PC-3 (cell line): ENCODE data around the gene TANGO2.

Experiments used
- EZH2 ChIP-seq: fragments of 300-600 bp; sonication (generic); IDR thresholded peaks from one replicate; pipeline ENCODE4 v1.6.1; 2017; ENCODE audit warnings: antibody characterized with exemption, mild to moderate bottlenecking, low read length; ENCODE audit not compliant: unreplicated experiment
- EZH2phosphoT487 ChIP-seq: fragments of 300-600 bp; sonication (generic); IDR thresholded peaks from 2 replicates; pipeline ENCODE4 v1.6.1; 2018; ENCODE audit warnings: mild to moderate bottlenecking, antibody characterized with exemption, low read length, borderline replicate concordance
- TF ChIP-seq, protein P1 (sequence below): fragments of 300-600 bp; sonication (generic); conservative IDR thresholded peaks from 2 replicates; pipeline ENCODE4 v1.5.1; 2017; ENCODE audit warnings: antibody characterized with exemption, low read depth, mild to moderate bottlenecking, low read length

DNA sequence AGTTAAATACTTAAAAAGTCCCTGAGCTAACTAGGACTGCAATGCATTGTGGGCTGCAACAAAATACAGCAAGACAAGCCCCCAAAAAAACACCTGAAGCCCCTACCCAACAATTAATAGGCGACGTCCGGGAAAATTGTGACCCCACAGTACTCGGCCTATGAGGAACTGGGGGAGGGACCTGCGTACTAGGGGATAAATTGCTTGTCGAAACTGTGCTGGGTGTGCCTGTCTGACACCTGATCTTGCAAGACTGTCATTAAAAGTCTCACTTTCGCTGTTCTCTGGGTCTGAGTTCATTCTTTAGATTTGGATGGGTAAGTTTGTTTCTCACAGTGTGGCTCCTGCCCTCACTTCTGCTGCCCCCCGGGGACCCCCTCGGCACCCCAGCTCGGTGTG lies 15.2 kb downstream of the TANGO2 start:
- TF ChIP-seq EZH2phosphoT487, result no peak
- TF ChIP-seq EZH2, result no peak
- TF ChIP-seq, protein P1, sequence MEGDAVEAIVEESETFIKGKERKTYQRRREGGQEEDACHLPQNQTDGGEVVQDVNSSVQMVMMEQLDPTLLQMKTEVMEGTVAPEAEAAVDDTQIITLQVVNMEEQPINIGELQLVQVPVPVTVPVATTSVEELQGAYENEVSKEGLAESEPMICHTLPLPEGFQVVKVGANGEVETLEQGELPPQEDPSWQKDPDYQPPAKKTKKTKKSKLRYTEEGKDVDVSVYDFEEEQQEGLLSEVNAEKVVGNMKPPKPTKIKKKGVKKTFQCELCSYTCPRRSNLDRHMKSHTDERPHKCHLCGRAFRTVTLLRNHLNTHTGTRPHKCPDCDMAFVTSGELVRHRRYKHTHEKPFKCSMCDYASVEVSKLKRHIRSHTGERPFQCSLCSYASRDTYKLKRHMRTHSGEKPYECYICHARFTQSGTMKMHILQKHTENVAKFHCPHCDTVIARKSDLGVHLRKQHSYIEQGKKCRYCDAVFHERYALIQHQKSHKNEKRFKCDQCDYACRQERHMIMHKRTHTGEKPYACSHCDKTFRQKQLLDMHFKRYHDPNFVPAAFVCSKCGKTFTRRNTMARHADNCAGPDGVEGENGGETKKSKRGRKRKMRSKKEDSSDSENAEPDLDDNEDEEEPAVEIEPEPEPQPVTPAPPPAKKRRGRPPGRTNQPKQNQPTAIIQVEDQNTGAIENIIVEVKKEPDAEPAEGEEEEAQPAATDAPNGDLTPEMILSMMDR, result no peak
